PC-9 (cell line): ENCODE data around the gene PRRC2B.

ENCODE experiments used
- EZH2 ChIP-seq: fragments of 200-600 bp; sonication (generic); IDR thresholded peaks from 2 replicates; pipeline ENCODE4 v1.8.0; 2017; ENCODE audit warnings: antibody characterized with exemption, low read depth
- TF ChIP-seq, protein P1 (sequence below): fragments of 200-600 bp; sonication (generic); conservative IDR thresholded peaks from 2 replicates; pipeline ENCODE4 v1.6.1; 2017; ENCODE audit warnings: mixed run types, antibody characterized with exemption, mild to moderate bottlenecking, moderate library complexity

DNA sequence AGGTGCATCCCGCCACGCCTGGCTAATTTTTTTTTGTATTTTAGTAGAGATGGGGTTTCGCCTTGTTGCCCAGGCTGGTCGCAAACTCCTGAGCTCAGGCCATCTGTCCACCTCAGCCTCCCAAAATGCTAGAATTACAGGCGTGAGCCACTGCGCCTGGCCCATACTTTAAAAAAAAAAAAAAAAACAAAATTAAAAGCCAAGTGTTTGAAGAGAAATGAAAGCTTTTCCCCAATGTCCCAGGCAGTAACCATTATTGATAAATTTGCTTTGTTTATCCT, 9.5 kb downstream of the PRRC2B start:
- TF ChIP-seq EZH2: no peak
- TF ChIP-seq, protein P1, sequence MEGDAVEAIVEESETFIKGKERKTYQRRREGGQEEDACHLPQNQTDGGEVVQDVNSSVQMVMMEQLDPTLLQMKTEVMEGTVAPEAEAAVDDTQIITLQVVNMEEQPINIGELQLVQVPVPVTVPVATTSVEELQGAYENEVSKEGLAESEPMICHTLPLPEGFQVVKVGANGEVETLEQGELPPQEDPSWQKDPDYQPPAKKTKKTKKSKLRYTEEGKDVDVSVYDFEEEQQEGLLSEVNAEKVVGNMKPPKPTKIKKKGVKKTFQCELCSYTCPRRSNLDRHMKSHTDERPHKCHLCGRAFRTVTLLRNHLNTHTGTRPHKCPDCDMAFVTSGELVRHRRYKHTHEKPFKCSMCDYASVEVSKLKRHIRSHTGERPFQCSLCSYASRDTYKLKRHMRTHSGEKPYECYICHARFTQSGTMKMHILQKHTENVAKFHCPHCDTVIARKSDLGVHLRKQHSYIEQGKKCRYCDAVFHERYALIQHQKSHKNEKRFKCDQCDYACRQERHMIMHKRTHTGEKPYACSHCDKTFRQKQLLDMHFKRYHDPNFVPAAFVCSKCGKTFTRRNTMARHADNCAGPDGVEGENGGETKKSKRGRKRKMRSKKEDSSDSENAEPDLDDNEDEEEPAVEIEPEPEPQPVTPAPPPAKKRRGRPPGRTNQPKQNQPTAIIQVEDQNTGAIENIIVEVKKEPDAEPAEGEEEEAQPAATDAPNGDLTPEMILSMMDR: no peak
